Measurements from ENCODE around the gene RHOF.

DNA sequence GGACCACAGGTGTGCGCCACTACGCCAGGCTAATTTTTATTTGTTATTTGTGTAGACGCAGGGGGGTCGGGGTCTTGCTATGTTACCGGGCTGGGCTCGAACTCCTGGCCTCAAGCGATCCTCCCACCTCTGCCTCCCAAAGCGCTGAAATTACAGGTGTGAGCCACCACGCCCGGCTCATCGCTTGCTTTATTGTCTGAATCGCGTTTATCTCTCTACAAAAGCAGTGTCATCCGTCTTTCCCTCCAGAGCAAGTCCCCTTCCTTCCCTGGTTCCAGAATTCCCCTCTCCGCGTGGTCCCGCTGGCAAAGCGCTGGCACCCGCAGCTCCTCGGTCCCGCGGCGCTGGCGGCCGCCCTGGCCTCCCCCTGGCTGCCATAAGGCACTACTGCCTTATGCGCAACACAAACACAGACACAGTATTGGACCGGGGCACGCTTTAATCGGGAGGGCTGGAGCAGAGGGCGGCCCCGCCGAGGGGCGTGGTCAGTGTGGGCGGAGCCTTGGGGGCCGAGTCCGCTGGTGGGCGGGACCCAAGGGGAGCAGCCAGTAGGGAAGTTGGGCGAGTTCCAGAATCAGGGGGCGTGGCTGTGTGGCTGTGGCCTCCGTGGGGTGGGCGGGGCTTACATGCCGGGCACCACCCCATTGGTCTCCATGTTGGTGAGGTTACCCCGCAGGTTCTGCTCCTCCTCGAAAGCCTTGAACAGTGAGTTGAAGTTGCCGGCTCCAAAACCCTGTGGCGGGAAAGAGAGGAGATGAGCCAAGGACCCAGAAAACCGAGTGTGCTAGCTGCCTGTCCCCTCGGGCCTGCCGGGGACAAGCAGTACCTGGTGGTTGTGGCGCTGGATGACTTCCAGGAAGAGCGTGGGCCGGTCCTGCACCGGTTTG lies 45.9 kb upstream of the RHOF start:
- TF ChIP-seq EP300 (IDR thresholded peaks at IDR 0.05) = no peak
- TF ChIP-seq, protein P1, sequence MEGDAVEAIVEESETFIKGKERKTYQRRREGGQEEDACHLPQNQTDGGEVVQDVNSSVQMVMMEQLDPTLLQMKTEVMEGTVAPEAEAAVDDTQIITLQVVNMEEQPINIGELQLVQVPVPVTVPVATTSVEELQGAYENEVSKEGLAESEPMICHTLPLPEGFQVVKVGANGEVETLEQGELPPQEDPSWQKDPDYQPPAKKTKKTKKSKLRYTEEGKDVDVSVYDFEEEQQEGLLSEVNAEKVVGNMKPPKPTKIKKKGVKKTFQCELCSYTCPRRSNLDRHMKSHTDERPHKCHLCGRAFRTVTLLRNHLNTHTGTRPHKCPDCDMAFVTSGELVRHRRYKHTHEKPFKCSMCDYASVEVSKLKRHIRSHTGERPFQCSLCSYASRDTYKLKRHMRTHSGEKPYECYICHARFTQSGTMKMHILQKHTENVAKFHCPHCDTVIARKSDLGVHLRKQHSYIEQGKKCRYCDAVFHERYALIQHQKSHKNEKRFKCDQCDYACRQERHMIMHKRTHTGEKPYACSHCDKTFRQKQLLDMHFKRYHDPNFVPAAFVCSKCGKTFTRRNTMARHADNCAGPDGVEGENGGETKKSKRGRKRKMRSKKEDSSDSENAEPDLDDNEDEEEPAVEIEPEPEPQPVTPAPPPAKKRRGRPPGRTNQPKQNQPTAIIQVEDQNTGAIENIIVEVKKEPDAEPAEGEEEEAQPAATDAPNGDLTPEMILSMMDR (IDR thresholded peaks at IDR 0.05) = peak in 5 of 7 experiments; percentile 47 to 67 (median 48)

All from stomach (tissue), 4 donors.